Measurements from ENCODE around the gene CDC42SE2.
A peak's percentile ranks its signal among the peaks of the same experiment; 100 is the strongest.
"Not testable (repeated sequence)": the region's sequence is repeated elsewhere in the genome, so short reads cannot be mapped to it uniquely, and the experiment has no call there.

The CDC42SE2 gene

DNA sequence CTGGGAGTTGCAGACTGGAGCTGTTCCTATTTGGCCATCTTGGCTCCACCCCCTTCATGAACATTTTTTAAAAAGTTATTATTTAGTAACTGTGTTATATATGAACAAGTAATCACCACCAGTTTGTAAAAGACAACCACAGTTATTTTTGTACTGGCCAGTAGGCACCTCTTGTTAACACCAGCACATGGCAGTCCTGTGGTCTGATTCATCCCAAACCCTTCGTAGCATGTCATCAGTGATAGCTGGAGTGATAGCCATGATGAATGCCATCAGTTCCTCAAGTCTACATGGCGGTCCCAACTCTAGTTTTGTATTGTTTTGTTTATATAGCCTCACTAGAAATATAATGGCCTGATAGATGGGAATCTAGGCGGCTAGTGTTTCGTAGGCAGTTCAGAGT is 74.2 kb downstream of the CDC42SE2 start:
- Mint-ChIP-seq H3K9me3 (peaks cover 6% of the 10 kb centered on the region), H3K36me3 (peaks cover 78% of the 10 kb centered on the region), H3K4me1 (peaks cover 78% of the 10 kb centered on the region), H3K4me3 (peak overlapping the region; percentile 72), H3K27ac (peak overlapping the region; percentile 87)
- ATAC-seq, result peak; percentile 62
- DNase-seq (ENCODE audit: low spot score in 2 of 2), result no peak

DNA sequence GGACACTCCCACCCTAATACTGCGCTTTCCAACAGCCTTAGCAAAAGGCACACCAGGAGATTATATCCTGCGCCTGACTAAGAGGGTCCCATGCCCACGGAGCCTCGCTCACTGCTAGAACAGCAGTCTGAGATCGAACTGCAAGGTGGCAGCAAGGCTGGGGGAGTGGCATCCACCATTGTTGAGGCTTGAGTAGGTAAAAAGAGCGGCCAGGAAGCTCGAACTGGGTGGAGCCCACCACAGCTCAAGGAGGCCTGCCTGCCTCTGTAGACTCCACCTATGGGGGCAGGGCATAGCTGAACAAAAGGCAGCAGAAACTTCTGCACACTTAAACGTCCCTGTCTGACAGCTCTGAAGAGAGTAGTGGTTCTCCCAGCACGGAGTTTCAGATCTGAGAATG is 80.4 kb downstream of the CDC42SE2 start:
- Mint-ChIP-seq H3K36me3 (peaks cover 73% of the 10 kb centered on the region), H3K4me1 (peaks cover 81% of the 10 kb centered on the region), H3K27ac (peak overlapping the region; percentile 80)
- not testable (repeated sequence) for H3K4me3 Mint-ChIP-seq; H3K9me3 Mint-ChIP-seq; ATAC-seq; DNase-seq (ENCODE audit: low spot score in 2 of 2)

DNA sequence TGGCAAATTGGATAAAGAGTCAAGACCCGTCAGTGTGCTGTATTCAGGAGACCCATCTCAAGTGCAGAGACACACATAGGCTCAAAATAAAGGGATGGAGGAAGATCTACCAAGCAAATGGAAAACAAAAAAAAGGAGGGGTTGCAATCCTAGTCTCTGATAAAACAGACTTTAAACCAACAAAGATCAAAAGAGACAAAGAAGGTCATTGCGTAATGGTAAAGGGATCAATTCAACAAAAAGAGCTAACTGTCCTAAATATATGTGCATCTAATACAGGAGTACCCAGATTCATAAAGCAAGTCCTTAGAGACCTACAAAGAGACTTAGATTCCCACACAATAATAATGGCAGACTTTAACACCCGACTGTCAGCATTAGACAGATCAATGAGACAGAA is 82.4 kb downstream of the CDC42SE2 start:
- H3K9me3 Mint-ChIP-seq; ATAC-seq; H3K4me3 Mint-ChIP-seq; DNase-seq (ENCODE audit: low spot score in 2 of 2): not testable (repeated sequence)
- Mint-ChIP-seq H3K27ac (peak overlapping the region; percentile 60), H3K4me1 (peaks cover 68% of the 10 kb centered on the region), H3K36me3 (peaks cover 65% of the 10 kb centered on the region)

DNA sequence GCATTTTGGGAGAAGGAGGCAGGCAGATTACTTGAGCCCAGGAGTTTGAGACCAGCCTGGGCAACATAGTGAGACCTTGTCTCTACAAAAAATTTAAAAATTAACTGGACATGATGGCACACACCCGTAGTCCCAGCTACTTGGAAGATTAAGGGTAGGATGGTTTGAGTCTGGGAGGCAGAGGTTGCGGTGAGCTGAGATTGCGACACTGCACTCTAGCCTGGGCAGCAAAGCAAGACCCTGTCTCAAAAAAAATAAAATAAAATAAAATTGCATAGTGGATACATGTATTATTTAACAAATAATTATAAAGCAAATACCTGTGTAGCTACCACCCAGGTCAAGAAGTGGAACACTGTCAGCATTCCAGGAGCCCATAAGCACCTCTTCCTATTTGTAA is 90.1 kb downstream of the CDC42SE2 start:
- DNase-seq (ENCODE audit: low spot score in 2 of 2) (no peak), ATAC-seq (no peak)
- no peak overlapping the region for H3K27ac Mint-ChIP-seq
- peaks cover 67% of the 10 kb centered on the region for H3K36me3 Mint-ChIP-seq
- peaks cover 42% of the 10 kb centered on the region for H3K4me1 Mint-ChIP-seq
- H3K4me3 Mint-ChIP-seq, result no peak overlapping the region
- H3K9me3 Mint-ChIP-seq, result no peaks in the 10 kb centered on the region

DNA sequence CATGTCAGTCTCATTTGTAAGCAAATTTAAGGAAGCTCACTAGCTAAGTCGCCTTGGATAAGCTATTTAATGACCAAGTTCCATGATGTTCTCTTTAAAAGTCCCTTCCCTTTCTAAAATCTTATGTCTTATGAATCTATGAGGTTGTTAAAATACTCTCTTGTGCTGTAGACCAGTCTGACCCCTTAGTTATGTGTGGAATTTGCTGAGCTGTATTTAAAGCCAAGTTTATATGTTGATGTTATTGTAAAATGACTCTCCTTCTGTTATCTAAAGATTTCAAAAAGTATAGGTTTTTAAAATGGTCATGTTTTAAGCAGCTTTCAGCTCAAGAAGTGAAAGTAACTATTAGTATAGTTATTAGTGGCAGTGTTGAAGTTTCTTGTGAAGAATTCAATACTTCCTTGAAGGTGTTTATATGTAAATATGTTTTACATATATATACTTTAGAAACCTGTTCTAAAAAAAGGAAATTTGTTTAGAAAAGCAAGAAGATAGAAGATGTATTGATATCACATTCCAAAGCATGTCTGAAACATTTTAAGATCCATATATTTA is 92.2 kb downstream of the CDC42SE2 start:
- Mint-ChIP-seq H3K9me3 (no peaks in the 10 kb centered on the region), H3K4me1 (peaks cover 42% of the 10 kb centered on the region), H3K4me3 (no peak overlapping the region), H3K27ac (peak overlapping the region; percentile 87), H3K36me3 (peaks cover 77% of the 10 kb centered on the region)
- no peak for DNase-seq (ENCODE audit: low spot score in 2 of 2)
- no peak for ATAC-seq

DNA sequence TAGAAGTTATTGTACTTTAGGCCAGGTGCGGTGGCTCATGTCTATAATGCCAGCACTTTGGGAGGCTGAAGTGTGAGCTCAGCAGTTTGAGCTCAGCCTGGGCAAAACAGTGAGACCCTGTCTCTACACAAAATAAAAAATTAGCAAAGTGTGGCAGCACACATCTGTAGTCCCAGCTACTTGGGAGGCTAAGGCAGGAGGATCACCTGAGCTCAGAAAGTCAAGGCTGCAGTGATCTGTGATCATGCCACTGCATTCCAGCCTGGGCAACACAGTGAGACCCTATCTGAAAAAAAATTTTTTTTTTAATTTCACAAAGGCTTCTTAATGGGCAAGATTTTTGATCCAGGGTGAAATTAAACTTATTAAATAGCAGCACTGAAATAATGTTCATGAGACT is 92.8 kb downstream of the CDC42SE2 start:
- peak overlapping the region; percentile 55 for H3K4me3 Mint-ChIP-seq
- peaks cover 77% of the 10 kb centered on the region for H3K36me3 Mint-ChIP-seq
- H3K4me1 Mint-ChIP-seq, result peaks cover 48% of the 10 kb centered on the region
- peak overlapping the region; percentile 68 for H3K27ac Mint-ChIP-seq
- H3K9me3 Mint-ChIP-seq, result no peaks in the 10 kb centered on the region
- DNase-seq (ENCODE audit: low spot score in 2 of 2), result no peak
- ATAC-seq, result no peak

DNA sequence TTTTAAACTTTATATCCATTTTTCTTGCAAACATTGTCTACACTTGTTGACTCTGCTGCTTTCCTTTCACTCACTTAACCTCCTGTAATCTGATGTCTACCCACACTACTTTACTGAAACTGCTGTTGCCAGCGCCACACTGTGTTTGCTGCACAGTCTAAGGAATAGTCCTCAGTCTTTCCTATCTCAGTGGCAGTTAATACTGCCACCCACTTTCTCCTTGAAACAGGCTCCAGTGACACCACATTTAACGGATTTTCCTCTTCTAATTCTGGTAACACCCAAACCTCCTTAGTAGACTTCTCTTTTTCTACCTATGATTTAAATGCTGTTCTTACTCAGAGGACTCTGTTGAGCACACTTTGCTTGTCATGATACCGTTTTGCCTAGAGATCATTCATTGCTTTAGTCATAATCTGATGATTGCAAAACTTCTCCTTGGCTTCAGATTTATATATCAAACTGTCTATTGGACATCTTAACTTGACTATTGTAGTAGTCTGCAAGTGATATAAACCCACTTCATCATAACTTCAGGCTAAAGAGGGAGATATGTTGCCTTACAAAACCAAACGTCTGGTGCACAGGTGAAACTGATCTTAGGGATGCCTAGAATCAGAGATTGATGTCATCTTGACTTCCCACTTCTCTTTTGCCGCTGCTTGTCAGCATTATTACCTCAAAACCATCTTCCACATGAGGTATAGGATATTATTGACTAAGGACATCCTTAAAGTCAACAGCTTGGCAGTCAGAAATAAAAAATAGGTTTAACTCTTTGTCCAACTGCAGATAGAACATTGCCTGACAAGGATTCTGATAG is 94.1 kb downstream of the CDC42SE2 start:
- no peak for DNase-seq (ENCODE audit: low spot score in 2 of 2)
- ATAC-seq, result peak; percentile 96
- no peaks in the 10 kb centered on the region for H3K9me3 Mint-ChIP-seq
- peak overlapping the region; percentile 68 for H3K27ac Mint-ChIP-seq
- H3K36me3 Mint-ChIP-seq, result peaks cover 80% of the 10 kb centered on the region
- H3K4me1 Mint-ChIP-seq, result peaks cover 52% of the 10 kb centered on the region
- H3K4me3 Mint-ChIP-seq, result peak overlapping the region; percentile 55

DNA sequence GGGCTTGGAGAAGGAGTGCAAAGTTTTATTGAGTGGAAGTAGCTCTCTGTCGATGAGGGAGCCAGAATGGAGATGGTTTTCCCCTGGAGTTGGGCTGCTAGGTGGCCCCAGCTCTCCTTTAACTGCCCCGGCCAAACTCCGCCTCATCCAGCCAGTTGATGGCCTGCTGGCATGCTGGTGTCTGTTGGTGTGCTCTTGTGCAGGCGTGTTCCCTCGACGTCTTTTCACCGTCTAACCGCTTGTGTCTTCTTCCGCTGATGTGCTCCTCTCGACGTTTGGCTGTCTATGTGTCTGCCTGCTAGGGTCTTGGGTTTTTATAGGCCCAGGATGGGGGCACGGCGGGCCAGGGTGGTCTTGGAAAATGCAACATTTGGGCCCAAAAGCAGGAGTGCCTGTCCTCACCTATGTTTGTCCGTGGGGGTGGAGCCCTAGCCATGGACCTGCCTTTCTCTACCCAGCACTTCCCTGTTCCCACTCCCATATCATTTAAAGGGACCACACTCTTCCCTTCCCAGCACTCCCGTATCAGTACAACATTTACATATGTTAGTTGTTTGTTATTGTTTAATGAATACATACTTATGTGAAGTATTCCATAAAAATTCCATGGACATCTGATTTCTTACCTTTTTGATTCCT is 97.9 kb downstream of the CDC42SE2 start:
- no peak for DNase-seq (ENCODE audit: low spot score in 2 of 2)
- Mint-ChIP-seq H3K4me3 (no peak overlapping the region), H3K9me3 (no peaks in the 10 kb centered on the region), H3K27ac (peak overlapping the region; percentile 79), H3K4me1 (peaks cover 68% of the 10 kb centered on the region), H3K36me3 (peaks cover 95% of the 10 kb centered on the region)
- ATAC-seq, result no peak

DNA sequence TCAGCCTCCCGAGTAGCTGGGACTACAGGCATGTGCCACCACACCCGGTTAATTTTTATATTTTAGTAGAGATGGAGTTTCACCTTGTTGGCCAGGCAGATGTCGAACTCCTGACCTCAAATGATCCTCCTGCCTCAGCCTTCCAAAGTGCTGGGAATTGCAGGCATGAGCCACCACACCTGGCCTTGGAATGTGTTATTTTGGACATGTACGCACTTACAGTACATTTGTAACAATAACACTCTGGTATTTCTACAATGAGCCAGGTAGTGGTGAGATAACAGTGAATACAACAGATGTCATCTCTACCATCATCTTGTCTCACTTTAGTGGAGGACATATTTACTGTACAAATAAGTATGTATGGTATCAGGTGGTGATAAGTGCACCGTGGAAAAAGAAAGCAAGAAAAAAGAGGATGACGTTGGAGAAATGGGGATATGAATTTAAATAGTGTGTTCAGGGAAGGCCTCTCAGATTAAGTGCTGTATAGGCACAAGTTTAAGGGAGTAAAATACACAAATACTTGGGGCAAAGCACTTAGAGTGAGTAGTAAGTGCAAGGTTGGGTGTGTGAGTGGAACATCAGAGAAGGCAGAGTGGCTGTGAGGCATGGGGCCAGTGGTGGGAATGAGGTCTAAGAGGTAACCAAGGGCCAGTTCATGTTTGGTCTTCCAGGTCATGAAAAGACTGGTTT is 100.1 kb downstream of the CDC42SE2 start:
- peaks cover 97% of the 10 kb centered on the region for H3K36me3 Mint-ChIP-seq
- DNase-seq (ENCODE audit: low spot score in 2 of 2) (no peak), ATAC-seq (peak; percentile 47)
- peaks cover 68% of the 10 kb centered on the region for H3K4me1 Mint-ChIP-seq
- no peaks in the 10 kb centered on the region for H3K9me3 Mint-ChIP-seq
- H3K4me3 Mint-ChIP-seq, result no peak overlapping the region
- peak overlapping the region; percentile 65 for H3K27ac Mint-ChIP-seq

DNA sequence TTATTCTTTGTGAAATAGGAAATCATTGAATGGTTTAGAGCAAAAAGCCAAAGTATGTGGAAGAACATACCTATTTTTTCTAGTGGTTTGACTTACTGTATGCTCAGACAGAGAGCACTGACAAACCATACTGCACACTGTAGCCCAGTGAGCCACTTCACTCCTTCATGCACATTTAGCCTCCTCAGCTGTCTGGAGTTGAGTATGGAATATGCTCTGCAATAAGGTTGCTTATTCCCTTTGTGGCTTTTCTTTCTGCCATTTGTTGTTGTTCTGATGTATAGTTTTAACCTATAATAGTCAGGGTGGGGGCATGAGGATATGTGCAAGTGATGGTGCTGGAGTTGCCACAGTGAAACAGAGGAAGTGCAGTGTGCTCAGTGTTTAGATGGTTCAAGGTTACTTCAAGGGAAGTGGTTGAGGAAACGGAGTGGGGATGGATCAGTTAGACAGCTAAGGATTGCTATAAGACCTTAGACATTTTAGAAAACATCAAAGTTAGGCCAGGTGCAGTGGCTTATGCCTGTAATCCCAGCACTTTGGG is 100.7 kb downstream of the CDC42SE2 start:
- Mint-ChIP-seq H3K9me3 (no peaks in the 10 kb centered on the region), H3K27ac (peak overlapping the region; percentile 65), H3K4me1 (peaks cover 74% of the 10 kb centered on the region), H3K36me3 (peaks cover 97% of the 10 kb centered on the region), H3K4me3 (no peak overlapping the region)
- DNase-seq (ENCODE audit: low spot score in 2 of 2), result no peak
- peak; percentile 71 for ATAC-seq

DNA sequence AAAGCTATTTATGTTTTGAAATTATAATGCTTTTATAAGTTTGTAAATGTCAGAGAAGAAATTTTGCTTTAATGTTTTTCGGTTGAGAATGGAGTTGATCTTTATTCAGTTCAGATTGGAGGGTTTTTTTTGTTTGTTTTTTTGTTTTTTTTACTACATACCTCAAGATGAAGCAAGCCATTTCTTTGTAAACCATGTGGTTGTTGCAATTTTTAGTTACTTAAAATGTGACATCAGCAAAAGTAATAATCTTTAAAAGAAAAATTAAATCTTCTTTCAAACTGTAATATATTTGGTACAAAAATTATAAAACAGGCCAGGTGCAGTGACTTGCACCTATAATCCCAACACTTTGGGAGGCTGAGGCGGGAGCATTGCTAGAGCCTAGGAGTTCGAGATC is 102.6 kb downstream of the CDC42SE2 start:
- Mint-ChIP-seq H3K9me3 (no peaks in the 10 kb centered on the region), H3K36me3 (peaks cover 90% of the 10 kb centered on the region), H3K4me3 (no peak overlapping the region), H3K27ac (peak overlapping the region; percentile 65), H3K4me1 (peaks cover 80% of the 10 kb centered on the region)
- no peak for DNase-seq (ENCODE audit: low spot score in 2 of 2)
- no peak for ATAC-seq

DNA sequence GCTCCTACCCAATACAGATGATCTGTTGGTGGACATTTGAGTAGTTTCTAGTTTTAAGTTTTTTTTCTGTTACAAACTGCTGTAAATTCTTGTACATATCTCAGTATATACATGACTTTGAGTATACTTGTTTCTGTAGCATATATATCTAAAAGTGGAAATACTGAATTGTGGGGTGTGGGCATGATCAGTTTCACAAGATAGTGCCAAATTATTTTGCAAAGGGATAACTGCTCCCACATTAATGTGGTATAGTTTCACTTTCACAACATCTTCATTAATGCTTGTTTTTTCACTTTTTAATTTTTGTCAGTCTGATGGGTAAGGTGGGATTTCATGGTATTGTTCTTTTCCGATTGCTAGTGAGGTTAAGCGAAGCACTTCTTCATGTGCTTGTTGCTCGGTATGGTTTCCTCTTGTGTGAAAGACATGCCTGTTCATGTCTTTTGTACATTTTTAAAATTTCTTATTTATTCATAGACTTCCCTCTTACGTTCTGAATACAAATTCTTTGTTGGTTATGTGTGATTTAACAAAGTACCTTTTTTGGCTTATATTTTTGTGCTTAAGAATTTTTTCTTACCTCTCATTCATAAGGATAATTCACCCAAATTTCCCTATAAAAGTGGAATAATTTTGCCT is 103.5 kb downstream of the CDC42SE2 start:
- H3K9me3 Mint-ChIP-seq, result no peaks in the 10 kb centered on the region
- H3K4me1 Mint-ChIP-seq, result peaks cover 79% of the 10 kb centered on the region
- peak overlapping the region; percentile 15 for H3K4me3 Mint-ChIP-seq
- H3K36me3 Mint-ChIP-seq, result peaks cover 86% of the 10 kb centered on the region
- ATAC-seq (peak; percentile 27), DNase-seq (ENCODE audit: low spot score in 2 of 2) (no peak)
- peak overlapping the region; percentile 65 for H3K27ac Mint-ChIP-seq

DNA sequence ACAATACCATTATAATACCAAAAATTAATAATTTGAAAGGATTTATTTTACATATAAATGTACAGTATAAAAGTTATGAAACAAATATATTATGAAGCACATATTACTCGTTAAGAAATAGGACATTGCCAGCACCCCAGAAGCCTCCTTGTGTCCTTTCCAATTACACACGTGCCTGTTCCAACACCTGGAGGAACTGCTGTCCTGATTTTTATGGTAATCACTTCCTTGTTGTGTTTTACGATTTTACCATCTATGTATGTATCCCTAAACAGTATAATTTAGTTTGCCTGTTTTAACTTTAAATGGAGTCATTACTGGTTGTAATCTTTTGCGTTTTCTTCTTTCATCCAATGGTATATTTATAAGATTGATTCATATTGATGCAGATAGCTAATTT is 105.0 kb downstream of the CDC42SE2 start:
- DNase-seq (ENCODE audit: low spot score in 2 of 2) (no peak), ATAC-seq (no peak)
- peaks cover 86% of the 10 kb centered on the region for H3K4me1 Mint-ChIP-seq
- no peaks in the 10 kb centered on the region for H3K9me3 Mint-ChIP-seq
- no peak overlapping the region for H3K4me3 Mint-ChIP-seq
- peak overlapping the region; percentile 65 for H3K27ac Mint-ChIP-seq
- peaks cover 86% of the 10 kb centered on the region for H3K36me3 Mint-ChIP-seq

DNA sequence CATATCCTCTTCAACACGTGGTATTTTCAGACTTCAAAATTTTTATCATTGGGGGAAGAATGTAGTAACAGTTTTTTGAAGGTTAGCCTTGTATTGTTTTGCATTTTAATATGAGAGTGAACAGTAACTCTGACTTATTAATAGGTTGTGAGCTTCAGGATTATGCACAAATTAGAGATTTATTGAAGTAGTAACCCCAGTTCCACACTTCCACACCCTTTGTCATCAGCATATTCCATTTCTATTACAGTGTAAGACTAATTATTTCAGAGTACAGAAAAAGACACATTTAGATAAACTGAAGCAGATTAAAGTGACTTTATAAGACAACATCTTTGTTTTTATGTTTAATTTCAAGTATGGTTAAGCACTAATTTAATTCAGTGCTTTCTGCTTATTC is 105.7 kb downstream of the CDC42SE2 start:
- Mint-ChIP-seq H3K36me3 (peaks cover 82% of the 10 kb centered on the region), H3K27ac (peak overlapping the region; percentile 65), H3K9me3 (no peaks in the 10 kb centered on the region), H3K4me3 (no peak overlapping the region), H3K4me1 (peaks cover 83% of the 10 kb centered on the region)
- DNase-seq (ENCODE audit: low spot score in 2 of 2), result no peak
- ATAC-seq, result no peak

DNA sequence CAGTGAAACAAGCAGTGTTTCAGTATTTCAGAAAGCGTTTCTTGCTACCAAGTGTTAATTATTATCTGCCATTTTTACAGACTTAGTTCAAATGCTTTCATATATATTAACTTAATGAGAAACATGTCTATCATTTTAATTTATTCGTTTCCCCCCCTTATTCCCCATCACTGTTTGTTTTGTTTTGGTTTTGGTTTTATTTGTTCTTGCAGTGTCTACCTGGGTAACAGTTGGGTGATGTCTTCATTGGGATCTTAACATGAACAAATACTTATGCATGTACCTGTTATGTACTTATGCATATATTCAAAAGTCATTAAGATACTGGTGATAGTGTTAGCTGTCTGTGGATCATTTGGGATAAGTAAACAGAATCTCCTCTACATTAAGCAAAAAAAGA is 108.0 kb downstream of the CDC42SE2 start:
- no peaks in the 10 kb centered on the region for H3K9me3 Mint-ChIP-seq
- peak overlapping the region; percentile 77 for H3K27ac Mint-ChIP-seq
- H3K36me3 Mint-ChIP-seq, result peaks cover 79% of the 10 kb centered on the region
- ATAC-seq (no peak), DNase-seq (ENCODE audit: low spot score in 2 of 2) (no peak)
- H3K4me3 Mint-ChIP-seq, result no peak overlapping the region
- peaks cover 78% of the 10 kb centered on the region for H3K4me1 Mint-ChIP-seq

Measured in stimulated activated effector memory CD8-positive, alpha-beta T cell treated with anti-CD3 and anti-CD28 coated beads, Interleukin-12 subunit alpha, Interleukin-12 subunit beta, amount 100 ng/mL, for 72 hours (primary cell).